K562 (cell line): ENCODE measurements around the gene AUNIP. TPM values are rescaled to one million over a fixed set of nuclear protein-coding genes. Genes with fewer than 3 reads are reported as not detected.

Experiments used
- CLOCK ChIP-seq: fragments of 250-450 bp; sonication (Bioruptor Pico); IDR thresholded peaks from 2 replicates; pipeline ENCODE4 v1.4.0; 2020; ENCODE audit warnings: mild to moderate bottlenecking, moderate library complexity, borderline replicate concordance
- HDAC6 ChIP-seq: IDR thresholded peaks from 2 replicates; pipeline ENCODE4 v1.6.1; 2012; ENCODE audit warnings: low read depth, mild to moderate bottlenecking, control low read depth, inconsistent platforms, low read length, moderate library complexity
- KDM1A ChIP-seq, 2 experiments: fragments of 450-650 bp; IDR thresholded peaks; 2 replicates each; pipeline ENCODE4 v1.6.1; 2016; ENCODE audit warnings: mild to moderate bottlenecking in 2 of 2
- PHF8 ChIP-seq: fragments of 200-600 bp; sonication (generic); IDR thresholded peaks from 2 replicates; pipeline ENCODE4 v1.6.1; 2012; ENCODE audit warnings: mixed run types, mild to moderate bottlenecking, inconsistent platforms, low read length, moderate library complexity, borderline replicate concordance
- PHTF2 ChIP-seq: fragments of 250-450 bp; sonication (Bioruptor Pico); IDR thresholded peaks from 2 replicates; pipeline ENCODE4 v1.5.0; 2021; ENCODE audit warnings: mild to moderate bottlenecking
- POLR2AphosphoS2 ChIP-seq: IDR thresholded peaks from 2 replicates; pipeline ENCODE4 v1.6.1; 2012; ENCODE audit warnings: low read length, improper control_type of control experiment
- TCF3 ChIP-seq: sonication (generic); formaldehyde crosslinking; IDR thresholded peaks from 2 replicates; pipeline ENCODE4 v1.4.0; 2020; ENCODE audit warnings: mild to moderate bottlenecking, missing genetic modification reagents
- YY1 ChIP-seq, 3 experiments: IDR thresholded peaks; 2 replicates each; pipeline ENCODE4 v1.6.1; 2011; ENCODE audit warnings: low read length in 2 of 3, mild to moderate bottlenecking in 2 of 3, moderate library complexity in 2 of 3, borderline replicate concordance in 1 of 3, control low read depth in 1 of 3, low read depth in 1 of 3; ENCODE audit not compliant: insufficient read depth in 3 of 3, insufficient replicate concordance in 2 of 3, control insufficient read depth in 1 of 3, insufficient read length in 1 of 3; ENCODE audit errors: extremely low read depth in 1 of 3
- ZNF778 ChIP-seq: fragments of 450-650 bp; formaldehyde crosslinking; IDR thresholded peaks from 2 replicates; pipeline ENCODE4 v1.4.0; 2020; ENCODE audit warnings: mild to moderate bottlenecking, moderate library complexity
- polyA plus RNA-seq, 8 experiments: library from polyadenylated mRNA; depleted of rRNA in 4 of 8; stranded (reverse) in 5 of 8; unstranded in 3 of 8; fragments of >200 nt; fragmentation: Nextera tagmentation in 2 of 8; fragmentation: Illumina TruSeq in 1 of 8; extraction: Ambion mirVana in 2 of 8; extraction: Trizol in 1 of 8; gene quantifications; 2 replicates each; pipeline versions ENCODE4 v1.2.1 to v1.2.3, GENCODE V29; 2011 to 2014; ENCODE audit warnings: inconsistent platforms in 1 of 8, missing spikeins in 1 of 8
- total RNA-seq, 7 experiments: library from RNA; depleted of rRNA in 6 of 7; stranded (reverse); fragments of >200 nt in 6 of 7; fragmentation: Illumina TruSeq in 2 of 7; extraction: Trizol in 2 of 7; gene quantifications; 2 replicates each; pipeline versions ENCODE4 v1.2.1 to v1.2.3, GENCODE V29; 2011 to 2021; ENCODE audit warnings: low replicate concordance in 1 of 7
- TF ChIP-seq, protein P1 (sequence below): IDR thresholded peaks from 2 replicates; pipeline ENCODE4 v1.6.1; 2011; ENCODE audit warnings: borderline replicate concordance, low read depth, mild to moderate bottlenecking, moderate library complexity, low read length; ENCODE audit not compliant: insufficient read depth, poor library complexity, severe bottlenecking
- TF ChIP-seq, protein P2 (sequence below): fragments of 150-350 bp; IDR thresholded peaks from 2 replicates; pipeline ENCODE4 v1.6.1; 2014; ENCODE audit warnings: low read depth, mild to moderate bottlenecking, low read length, borderline replicate concordance
- TF ChIP-seq, protein P3 (sequence below): sonication (generic); formaldehyde crosslinking; IDR thresholded peaks from 2 replicates; pipeline ENCODE4 v1.8.0; 2022; ENCODE audit warnings: missing genetic modification reagents, mild to moderate bottlenecking, borderline replicate concordance

AUNIP gene
- total and polyA plus RNA-seq, 9 of the 15 experiments (the other 6 are each of a cell fraction or from before 2014, with no cell fraction given): 12.1 to 53.8 (median 47.1) TPM

GRCh38 chr1:25905680-25906643 lies 46.7 kb upstream of the AUNIP start, which contains the start of gene STMN1 (continued):
- TF ChIP-seq, protein P1, sequence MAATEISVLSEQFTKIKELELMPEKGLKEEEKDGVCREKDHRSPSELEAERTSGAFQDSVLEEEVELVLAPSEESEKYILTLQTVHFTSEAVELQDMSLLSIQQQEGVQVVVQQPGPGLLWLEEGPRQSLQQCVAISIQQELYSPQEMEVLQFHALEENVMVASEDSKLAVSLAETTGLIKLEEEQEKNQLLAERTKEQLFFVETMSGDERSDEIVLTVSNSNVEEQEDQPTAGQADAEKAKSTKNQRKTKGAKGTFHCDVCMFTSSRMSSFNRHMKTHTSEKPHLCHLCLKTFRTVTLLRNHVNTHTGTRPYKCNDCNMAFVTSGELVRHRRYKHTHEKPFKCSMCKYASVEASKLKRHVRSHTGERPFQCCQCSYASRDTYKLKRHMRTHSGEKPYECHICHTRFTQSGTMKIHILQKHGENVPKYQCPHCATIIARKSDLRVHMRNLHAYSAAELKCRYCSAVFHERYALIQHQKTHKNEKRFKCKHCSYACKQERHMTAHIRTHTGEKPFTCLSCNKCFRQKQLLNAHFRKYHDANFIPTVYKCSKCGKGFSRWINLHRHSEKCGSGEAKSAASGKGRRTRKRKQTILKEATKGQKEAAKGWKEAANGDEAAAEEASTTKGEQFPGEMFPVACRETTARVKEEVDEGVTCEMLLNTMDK: peak; percentile 13
- TF ChIP-seq ZNF778 (CRISPR knock-in tag) (no peak), KDM1A (IDR thresholded peaks at IDR 0.05) (no peak), PHF8 (peak; percentile 70; the same call in 1 of the 2 replicates), PHTF2 (CRISPR knock-in tag) (no peak), TCF3 (CRISPR knock-in tag) (0 out of 2 replicates have a peak, but pooled peaks have one; percentile 8), POLR2AphosphoS2 (peak; percentile 86; the same call in 1 of the 2 replicates), YY1 (IDR thresholded peaks at IDR 0.05; ENCODE audit: borderline replicate concordance in 1 of 3, control insufficient read depth in 1 of 3, extremely low read depth in 1 of 3, insufficient read depth in 3 of 3, insufficient read length in 1 of 3, insufficient replicate concordance in 2 of 3, low read depth in 1 of 3, low read length in 2 of 3) (peak in 2 of 3 experiments; percentile 77), HDAC6 (no peak), CLOCK (CRISPR knock-in tag) (peak; percentile 67; the same call in 1 of the 2 replicates)
- TF ChIP-seq, protein P2, sequence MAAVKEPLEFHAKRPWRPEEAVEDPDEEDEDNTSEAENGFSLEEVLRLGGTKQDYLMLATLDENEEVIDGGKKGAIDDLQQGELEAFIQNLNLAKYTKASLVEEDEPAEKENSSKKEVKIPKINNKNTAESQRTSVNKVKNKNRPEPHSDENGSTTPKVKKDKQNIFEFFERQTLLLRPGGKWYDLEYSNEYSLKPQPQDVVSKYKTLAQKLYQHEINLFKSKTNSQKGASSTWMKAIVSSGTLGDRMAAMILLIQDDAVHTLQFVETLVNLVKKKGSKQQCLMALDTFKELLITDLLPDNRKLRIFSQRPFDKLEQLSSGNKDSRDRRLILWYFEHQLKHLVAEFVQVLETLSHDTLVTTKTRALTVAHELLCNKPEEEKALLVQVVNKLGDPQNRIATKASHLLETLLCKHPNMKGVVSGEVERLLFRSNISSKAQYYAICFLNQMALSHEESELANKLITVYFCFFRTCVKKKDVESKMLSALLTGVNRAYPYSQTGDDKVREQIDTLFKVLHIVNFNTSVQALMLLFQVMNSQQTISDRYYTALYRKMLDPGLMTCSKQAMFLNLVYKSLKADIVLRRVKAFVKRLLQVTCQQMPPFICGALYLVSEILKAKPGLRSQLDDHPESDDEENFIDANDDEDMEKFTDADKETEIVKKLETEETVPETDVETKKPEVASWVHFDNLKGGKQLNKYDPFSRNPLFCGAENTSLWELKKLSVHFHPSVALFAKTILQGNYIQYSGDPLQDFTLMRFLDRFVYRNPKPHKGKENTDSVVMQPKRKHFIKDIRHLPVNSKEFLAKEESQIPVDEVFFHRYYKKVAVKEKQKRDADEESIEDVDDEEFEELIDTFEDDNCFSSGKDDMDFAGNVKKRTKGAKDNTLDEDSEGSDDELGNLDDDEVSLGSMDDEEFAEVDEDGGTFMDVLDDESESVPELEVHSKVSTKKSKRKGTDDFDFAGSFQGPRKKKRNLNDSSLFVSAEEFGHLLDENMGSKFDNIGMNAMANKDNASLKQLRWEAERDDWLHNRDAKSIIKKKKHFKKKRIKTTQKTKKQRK: no peak
- TF ChIP-seq, protein P3, sequence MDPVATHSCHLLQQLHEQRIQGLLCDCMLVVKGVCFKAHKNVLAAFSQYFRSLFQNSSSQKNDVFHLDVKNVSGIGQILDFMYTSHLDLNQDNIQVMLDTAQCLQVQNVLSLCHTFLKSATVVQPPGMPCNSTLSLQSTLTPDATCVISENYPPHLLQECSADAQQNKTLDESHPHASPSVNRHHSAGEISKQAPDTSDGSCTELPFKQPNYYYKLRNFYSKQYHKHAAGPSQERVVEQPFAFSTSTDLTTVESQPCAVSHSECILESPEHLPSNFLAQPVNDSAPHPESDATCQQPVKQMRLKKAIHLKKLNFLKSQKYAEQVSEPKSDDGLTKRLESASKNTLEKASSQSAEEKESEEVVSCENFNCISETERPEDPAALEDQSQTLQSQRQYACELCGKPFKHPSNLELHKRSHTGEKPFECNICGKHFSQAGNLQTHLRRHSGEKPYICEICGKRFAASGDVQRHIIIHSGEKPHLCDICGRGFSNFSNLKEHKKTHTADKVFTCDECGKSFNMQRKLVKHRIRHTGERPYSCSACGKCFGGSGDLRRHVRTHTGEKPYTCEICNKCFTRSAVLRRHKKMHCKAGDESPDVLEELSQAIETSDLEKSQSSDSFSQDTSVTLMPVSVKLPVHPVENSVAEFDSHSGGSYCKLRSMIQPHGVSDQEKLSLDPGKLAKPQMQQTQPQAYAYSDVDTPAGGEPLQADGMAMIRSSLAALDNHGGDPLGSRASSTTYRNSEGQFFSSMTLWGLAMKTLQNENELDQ: no peak
